ENCODE results near the gene APOBEC3C.

The APOBEC3C gene

GRCh38 chr22:39013942-39014722 lies at the start of gene APOBEC3C:
TSS of gene APOBEC3C (plus strand) at chr22:39014257. CDS start at chr22:39014363, 106 bp downstream.
- TF ChIP-seq, protein P1, sequence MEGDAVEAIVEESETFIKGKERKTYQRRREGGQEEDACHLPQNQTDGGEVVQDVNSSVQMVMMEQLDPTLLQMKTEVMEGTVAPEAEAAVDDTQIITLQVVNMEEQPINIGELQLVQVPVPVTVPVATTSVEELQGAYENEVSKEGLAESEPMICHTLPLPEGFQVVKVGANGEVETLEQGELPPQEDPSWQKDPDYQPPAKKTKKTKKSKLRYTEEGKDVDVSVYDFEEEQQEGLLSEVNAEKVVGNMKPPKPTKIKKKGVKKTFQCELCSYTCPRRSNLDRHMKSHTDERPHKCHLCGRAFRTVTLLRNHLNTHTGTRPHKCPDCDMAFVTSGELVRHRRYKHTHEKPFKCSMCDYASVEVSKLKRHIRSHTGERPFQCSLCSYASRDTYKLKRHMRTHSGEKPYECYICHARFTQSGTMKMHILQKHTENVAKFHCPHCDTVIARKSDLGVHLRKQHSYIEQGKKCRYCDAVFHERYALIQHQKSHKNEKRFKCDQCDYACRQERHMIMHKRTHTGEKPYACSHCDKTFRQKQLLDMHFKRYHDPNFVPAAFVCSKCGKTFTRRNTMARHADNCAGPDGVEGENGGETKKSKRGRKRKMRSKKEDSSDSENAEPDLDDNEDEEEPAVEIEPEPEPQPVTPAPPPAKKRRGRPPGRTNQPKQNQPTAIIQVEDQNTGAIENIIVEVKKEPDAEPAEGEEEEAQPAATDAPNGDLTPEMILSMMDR (conservative IDR thresholded peaks at IDR 0.05; ENCODE audit: low read length): no peak
- DNase-seq (ENCODE audit: low read depth): peak; percentile 83
- H3K4me3 ChIP-seq (ENCODE audit: low read length): peak within 1 kb of the TSS; percentile 64

GRCh38 chr22:38964306-38964705 lies 49.8 kb upstream of the APOBEC3C start:
- no peak for DNase-seq (ENCODE audit: low read depth)
- TF ChIP-seq, protein P1 (conservative IDR thresholded peaks at IDR 0.05; ENCODE audit: low read length): no peak
- H3K4me3 ChIP-seq (ENCODE audit: low read length): no peak overlapping the region

GRCh38 chr22:38964989-38965388 lies 49.1 kb upstream of the APOBEC3C start:
- H3K4me3 ChIP-seq (ENCODE audit: low read length): no peak overlapping the region
- DNase-seq (ENCODE audit: low read depth): no peak
- TF ChIP-seq, protein P1 (conservative IDR thresholded peaks at IDR 0.05; ENCODE audit: low read length): no peak

- no peak for DNase-seq (ENCODE audit: low read depth)
- H3K4me3 ChIP-seq (ENCODE audit: low read length): no peak overlapping the region
- TF ChIP-seq, protein P1 (conservative IDR thresholded peaks at IDR 0.05; ENCODE audit: low read length): no peak
Measured at GRCh38 chr22:38965614-38966379, 48.3 kb upstream of the APOBEC3C start.

GRCh38 chr22:38966380-38966702 lies 47.7 kb upstream of the APOBEC3C start:
- no peak for DNase-seq (ENCODE audit: low read depth)
- H3K4me3 ChIP-seq (ENCODE audit: low read length): no peak overlapping the region
- TF ChIP-seq, protein P1 (conservative IDR thresholded peaks at IDR 0.05; ENCODE audit: low read length): no peak

GRCh38 chr22:38966942-38967341 lies 47.1 kb upstream of the APOBEC3C start:
- no peak for DNase-seq (ENCODE audit: low read depth)
- no peak overlapping the region for H3K4me3 ChIP-seq (ENCODE audit: low read length)
- TF ChIP-seq, protein P1 (conservative IDR thresholded peaks at IDR 0.05; ENCODE audit: low read length): no peak
